CD4-positive, alpha-beta T cell treated with Interleukin-4 for 4 hours (primary cell): ENCODE data around the gene NMUR2.

ENCODE experiments used
- DNase-seq: peaks from one replicate; pipeline ENCODE4 v3.0.0-alpha.2; 2020

NMUR2 gene

GRCh38 chr5:152367554-152367953, 37.5 kb downstream of the NMUR2 start:
- no peak for DNase-seq

GRCh38 chr5:152366716-152367115, 38.4 kb downstream of the NMUR2 start:
- no peak for DNase-seq

GRCh38 chr5:152364899-152365298, 40.2 kb downstream of the NMUR2 start:
- no peak for DNase-seq

- no peak for DNase-seq
These were observed 40.9 kb downstream of the NMUR2 start for GRCh38 chr5:152364172-152364571.

- no peak for DNase-seq
These were observed 46.1 kb downstream of the NMUR2 start for GRCh38 chr5:152358861-152359568.

GRCh38 chr5:152356506-152356905, 48.6 kb downstream of the NMUR2 start:
- no peak for DNase-seq

- no peak for DNase-seq
These were observed 50.0 kb downstream of the NMUR2 start for GRCh38 chr5:152355061-152355460.

- DNase-seq, result no peak
These were observed 52.1 kb downstream of the NMUR2 start for GRCh38 chr5:152353001-152353400.

- DNase-seq, result peak; percentile 13
These were observed 55.2 kb downstream of the NMUR2 start for GRCh38 chr5:152349683-152350526.
